K562 (cell line): ENCODE measurements around the gene NVL.

Source experiments
- ARID3B ChIP-seq: fragments of 250-450 bp; sonication (Bioruptor Pico); IDR thresholded peaks from 2 replicates; pipeline ENCODE4 v1.4.0; 2020; ENCODE audit warnings: borderline replicate concordance
- ARID4B ChIP-seq: sonication (generic); formaldehyde crosslinking; IDR thresholded peaks from 2 replicates; pipeline ENCODE4 v1.8.0; 2022; ENCODE audit warnings: mild to moderate bottlenecking, missing genetic modification reagents
- CBFA2T2 ChIP-seq: fragments of 450-650 bp; conservative IDR thresholded peaks from 2 replicates; pipeline ENCODE4 v1.6.1; 2017; ENCODE audit warnings: mild to moderate bottlenecking
- EP300 ChIP-seq: IDR thresholded peaks from 2 replicates; pipeline ENCODE4 v1.6.1; 2012; ENCODE audit warnings: low read length, improper control_type of control experiment
- GATAD2A ChIP-seq: fragments of 450-650 bp; IDR thresholded peaks from 2 replicates; pipeline ENCODE4 v1.6.1; 2017
- HNRNPUL1 ChIP-seq: fragments of 200-400 bp; formaldehyde crosslinking; IDR thresholded peaks from 2 replicates; pipeline ENCODE4 v1.6.1; 2017; ENCODE audit warnings: low read length
- ILF3 ChIP-seq: fragments of 450-650 bp; IDR thresholded peaks from 2 replicates; pipeline ENCODE4 v1.6.1; 2018; ENCODE audit warnings: antibody characterized with exemption, mild to moderate bottlenecking, moderate library complexity, borderline replicate concordance
- SIN3B ChIP-seq: fragments of 450-650 bp; IDR thresholded peaks from 2 replicates; pipeline ENCODE4 v1.6.1; 2017; ENCODE audit warnings: low read depth, mild to moderate bottlenecking, moderate library complexity
- YY1 ChIP-seq, 3 experiments: IDR thresholded peaks; 2 replicates each; pipeline ENCODE4 v1.6.1; 2011; ENCODE audit warnings: low read length in 2 of 3, mild to moderate bottlenecking in 2 of 3, moderate library complexity in 2 of 3, borderline replicate concordance in 1 of 3, control low read depth in 1 of 3, low read depth in 1 of 3; ENCODE audit not compliant: insufficient read depth in 3 of 3, insufficient replicate concordance in 2 of 3, control insufficient read depth in 1 of 3, insufficient read length in 1 of 3; ENCODE audit errors: extremely low read depth in 1 of 3
- ZEB2 ChIP-seq: fragments of 450-650 bp; IDR thresholded peaks from 2 replicates; pipeline ENCODE4 v1.6.1; 2016
- ZNF140 ChIP-seq: fragments of 250-450 bp; sonication (Bioruptor Pico); IDR thresholded peaks from 2 replicates; pipeline ENCODE4 v1.8.0; 2021; ENCODE audit warnings: moderate library complexity, mild to moderate bottlenecking, inconsistent platforms
- ZNF253 ChIP-seq: fragments of 250-450 bp; sonication (Bioruptor Pico); conservative IDR thresholded peaks from 2 replicates; pipeline ENCODE4 v1.6.1; 2021; ENCODE audit warnings: mild to moderate bottlenecking
- TF ChIP-seq, protein P1 (sequence below): sonication (generic); formaldehyde crosslinking; IDR thresholded peaks from 2 replicates; pipeline ENCODE4 v1.8.0; 2023; ENCODE audit warnings: missing genetic modification reagents, mild to moderate bottlenecking, borderline replicate concordance

- TF ChIP-seq EP300 (no peak), SIN3B (no peak), GATAD2A (no peak), HNRNPUL1 (no peak), ILF3 (no peak), YY1 (IDR thresholded peaks at IDR 0.05; ENCODE audit: borderline replicate concordance in 1 of 3, control insufficient read depth in 1 of 3, extremely low read depth in 1 of 3, insufficient read depth in 3 of 3, insufficient read length in 1 of 3, insufficient replicate concordance in 2 of 3, low read depth in 1 of 3, low read length in 2 of 3) (no peak), ZNF140 (CRISPR knock-in tag) (no peak), CBFA2T2 (no peak), ARID4B (CRISPR knock-in tag) (no peak), ARID3B (no peak), ZEB2 (no peak), ZNF253 (CRISPR knock-in tag) (no peak)
- TF ChIP-seq, protein P1, sequence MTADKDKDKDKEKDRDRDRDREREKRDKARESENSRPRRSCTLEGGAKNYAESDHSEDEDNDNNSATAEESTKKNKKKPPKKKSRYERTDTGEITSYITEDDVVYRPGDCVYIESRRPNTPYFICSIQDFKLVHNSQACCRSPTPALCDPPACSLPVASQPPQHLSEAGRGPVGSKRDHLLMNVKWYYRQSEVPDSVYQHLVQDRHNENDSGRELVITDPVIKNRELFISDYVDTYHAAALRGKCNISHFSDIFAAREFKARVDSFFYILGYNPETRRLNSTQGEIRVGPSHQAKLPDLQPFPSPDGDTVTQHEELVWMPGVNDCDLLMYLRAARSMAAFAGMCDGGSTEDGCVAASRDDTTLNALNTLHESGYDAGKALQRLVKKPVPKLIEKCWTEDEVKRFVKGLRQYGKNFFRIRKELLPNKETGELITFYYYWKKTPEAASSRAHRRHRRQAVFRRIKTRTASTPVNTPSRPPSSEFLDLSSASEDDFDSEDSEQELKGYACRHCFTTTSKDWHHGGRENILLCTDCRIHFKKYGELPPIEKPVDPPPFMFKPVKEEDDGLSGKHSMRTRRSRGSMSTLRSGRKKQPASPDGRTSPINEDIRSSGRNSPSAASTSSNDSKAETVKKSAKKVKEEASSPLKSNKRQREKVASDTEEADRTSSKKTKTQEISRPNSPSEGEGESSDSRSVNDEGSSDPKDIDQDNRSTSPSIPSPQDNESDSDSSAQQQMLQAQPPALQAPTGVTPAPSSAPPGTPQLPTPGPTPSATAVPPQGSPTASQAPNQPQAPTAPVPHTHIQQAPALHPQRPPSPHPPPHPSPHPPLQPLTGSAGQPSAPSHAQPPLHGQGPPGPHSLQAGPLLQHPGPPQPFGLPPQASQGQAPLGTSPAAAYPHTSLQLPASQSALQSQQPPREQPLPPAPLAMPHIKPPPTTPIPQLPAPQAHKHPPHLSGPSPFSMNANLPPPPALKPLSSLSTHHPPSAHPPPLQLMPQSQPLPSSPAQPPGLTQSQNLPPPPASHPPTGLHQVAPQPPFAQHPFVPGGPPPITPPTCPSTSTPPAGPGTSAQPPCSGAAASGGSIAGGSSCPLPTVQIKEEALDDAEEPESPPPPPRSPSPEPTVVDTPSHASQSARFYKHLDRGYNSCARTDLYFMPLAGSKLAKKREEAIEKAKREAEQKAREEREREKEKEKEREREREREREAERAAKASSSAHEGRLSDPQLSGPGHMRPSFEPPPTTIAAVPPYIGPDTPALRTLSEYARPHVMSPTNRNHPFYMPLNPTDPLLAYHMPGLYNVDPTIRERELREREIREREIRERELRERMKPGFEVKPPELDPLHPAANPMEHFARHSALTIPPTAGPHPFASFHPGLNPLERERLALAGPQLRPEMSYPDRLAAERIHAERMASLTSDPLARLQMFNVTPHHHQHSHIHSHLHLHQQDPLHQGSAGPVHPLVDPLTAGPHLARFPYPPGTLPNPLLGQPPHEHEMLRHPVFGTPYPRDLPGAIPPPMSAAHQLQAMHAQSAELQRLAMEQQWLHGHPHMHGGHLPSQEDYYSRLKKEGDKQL: no peak
These were observed 131.4 kb downstream of the NVL start for GRCh38 chr1:224198572-224198971.
